ENCODE measurements around the gene ADCY7.
A peak's percentile ranks its signal among the peaks of the same experiment; 100 is the strongest.

ADCY7 gene

DNA sequence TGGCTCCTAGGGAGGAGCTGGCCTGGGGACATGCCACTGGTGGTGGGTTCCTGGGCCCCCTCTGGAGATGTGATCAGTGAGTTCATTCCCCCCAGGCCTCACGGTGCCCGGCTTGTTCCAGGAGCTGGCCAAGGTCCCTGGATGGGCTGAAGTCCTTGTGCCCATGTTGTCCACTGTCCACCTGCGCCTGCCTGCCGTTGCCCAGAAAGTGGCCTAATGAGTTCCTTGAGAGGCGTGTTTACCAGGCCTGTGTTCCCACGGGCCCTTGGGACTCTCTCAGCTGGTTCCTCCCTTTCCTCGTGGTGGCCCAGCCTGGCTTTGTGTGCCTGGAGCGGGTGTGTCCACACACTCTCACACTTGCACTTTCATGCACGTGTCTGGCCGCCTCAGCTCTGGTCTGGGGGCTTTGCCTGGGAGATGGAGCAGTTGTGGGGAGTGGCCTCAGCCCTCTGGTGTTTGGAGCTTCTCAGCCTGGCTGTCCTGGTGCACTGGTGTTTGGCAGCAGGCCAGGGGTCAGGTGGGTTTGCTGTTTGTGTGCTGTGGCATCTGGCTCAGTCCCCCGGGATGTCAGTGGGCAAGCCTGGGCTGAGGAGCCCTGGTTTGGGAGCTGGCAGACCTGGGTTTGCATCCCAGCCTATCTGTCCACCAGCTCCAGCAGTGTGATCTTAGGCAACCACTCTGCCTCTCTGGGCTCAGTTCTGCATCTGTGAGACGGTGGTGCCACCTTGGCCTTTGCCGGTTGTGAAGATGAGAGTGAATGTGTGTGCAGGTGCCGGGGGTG lies 18.0 kb downstream of the ADCY7 start:
- peak in 3 of 6 experiments; percentile 24 to 41 (median 29) for DNase-seq

DNA sequence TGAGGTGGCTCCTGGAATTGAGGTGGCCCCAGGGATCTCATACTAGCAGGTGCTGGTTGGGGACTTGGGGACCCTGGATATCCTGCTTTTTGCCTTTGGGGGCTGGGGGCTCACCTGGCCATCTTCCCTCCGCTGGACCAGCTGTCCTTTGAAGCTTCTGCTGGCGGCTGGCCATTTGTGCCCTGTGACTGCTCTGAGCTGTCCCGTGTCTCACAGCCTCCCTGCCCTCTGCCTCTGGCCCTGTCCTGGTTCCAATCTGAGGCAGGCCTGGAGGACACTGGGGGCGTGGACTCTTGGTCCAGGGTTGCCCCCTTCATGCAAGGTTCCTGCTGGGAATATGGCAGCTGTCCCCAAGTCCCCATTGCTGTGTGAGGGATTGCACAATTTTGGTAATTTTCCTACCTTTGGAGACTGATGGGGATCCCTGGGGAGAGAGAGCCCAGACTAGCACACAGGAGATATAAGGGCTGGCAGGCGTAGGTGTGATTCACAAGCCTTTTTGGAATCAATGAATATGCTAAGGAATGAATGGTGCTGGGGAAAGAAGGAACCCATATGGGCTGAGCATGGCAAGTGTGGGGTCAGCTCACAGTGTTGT lies 19.2 kb downstream of the ADCY7 start:
- DNase-seq, result no peak

DNA sequence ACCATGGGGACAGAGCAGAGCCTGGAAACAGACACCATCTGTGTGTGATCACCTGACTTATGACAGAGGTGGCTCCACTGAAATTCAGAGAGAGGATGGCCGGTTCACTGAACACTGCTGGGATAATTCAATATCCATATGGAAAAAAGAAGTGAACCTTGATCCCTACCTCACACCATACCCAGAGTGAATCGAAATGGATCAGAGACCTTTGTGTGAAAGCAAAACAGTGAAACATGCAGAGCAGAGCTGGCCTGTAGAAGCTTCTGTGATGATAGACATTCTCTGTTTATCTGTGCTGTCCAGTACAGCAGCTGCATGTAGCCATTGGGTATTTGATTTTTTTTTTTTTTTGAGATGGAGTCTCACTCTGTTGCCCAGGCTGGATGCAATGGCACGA lies 20.3 kb downstream of the ADCY7 start:
- no peak for DNase-seq

DNA sequence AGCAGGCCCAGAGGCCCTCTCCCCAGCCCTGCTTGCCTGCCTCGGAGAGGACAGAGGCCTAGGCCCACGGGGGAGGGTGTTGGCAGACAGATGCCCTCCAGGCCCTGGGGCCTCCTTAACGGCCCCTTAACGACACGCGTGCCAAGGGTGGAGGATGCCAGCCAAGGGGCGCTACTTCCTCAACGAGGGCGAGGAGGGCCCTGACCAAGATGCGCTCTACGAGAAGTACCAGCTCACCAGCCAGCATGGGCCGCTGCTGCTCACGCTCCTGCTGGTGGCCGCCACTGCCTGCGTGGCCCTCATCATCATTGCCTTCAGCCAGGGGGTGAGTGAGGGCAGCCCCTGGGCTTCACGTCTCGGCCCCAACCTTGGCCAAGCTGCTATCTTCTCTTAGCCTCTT lies 21.7 kb downstream of the ADCY7 start:
- DNase-seq, result no peak

DNA sequence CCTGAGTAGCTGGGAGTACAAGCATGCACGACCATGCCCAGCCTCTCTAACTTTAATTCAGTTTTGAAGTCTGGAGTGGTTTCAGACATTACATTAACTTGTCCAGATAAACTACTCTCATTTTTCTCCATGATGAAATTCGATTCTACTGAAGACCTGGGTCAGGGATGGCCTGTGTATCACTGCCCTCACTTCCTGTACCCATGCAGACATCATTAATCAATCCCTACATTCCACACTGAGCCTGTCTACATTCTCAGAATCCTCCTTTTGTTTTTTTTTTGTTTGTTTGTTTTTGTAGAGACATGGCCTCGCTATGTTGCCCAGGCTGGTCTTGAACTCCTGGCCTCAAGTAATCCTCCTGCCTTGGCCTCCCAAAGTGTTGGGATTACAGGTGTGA lies 22.6 kb downstream of the ADCY7 start:
- DNase-seq, result no peak

DNA sequence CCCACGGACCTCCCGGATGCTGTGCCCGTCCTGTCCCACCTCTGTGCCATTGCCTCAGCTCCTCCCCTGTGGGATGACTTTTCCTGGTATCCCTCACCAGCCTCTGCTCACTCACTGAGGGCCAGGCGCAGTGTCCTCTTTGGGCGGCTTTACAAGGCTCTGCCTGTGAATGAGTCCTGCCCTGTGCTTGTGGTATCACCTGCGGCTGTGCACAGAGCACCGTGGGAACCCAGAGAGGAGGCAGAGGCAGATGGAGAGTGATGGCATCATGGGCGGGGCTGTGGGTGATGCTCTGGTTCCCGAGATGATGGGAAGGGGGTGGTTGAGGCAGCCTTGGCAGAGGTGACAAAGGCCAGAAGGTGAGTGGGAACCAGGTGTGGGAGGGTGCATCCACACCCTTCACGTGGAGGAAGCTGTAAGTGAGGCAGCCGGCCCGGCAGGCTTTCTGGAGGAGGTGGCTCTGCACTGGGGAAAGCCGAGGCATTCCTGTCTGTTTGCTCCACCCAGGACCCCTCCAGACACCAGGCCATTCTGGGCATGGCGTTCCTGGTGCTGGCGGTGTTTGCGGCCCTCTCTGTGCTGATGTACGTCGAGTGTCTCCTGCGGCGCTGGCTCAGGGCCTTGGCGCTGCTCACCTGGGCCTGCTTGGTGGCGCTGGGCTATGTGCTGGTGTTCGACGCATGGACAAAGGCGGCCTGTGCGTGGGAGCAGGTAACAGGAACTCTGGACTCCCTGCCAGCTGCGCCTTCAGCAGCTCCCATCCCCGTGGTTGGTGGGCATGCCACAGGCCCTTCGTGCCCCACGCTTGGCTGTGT lies 23.8 kb downstream of the ADCY7 start:
- DNase-seq, result no peak

DNA sequence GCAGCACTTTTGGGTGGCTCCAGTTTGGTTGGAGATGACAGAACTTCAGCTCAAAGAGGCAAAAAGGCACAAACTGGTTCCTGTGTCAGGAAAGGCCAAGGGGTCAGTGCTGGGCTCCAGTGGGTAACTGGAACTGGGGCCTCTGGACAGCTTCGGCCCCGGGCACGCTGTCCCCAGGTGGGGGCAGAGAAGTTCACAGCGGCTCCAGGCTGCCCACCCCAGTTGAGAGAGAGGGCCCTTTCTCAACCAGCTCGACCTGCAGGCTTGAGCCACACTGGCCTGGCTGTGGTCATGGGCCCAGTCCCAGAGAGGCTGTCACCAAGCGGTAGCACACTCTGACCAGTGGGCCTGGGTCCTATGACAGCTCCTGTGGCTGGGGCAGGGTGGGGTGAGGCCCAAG lies 24.5 kb downstream of the ADCY7 start:
- no peak for DNase-seq

DNA sequence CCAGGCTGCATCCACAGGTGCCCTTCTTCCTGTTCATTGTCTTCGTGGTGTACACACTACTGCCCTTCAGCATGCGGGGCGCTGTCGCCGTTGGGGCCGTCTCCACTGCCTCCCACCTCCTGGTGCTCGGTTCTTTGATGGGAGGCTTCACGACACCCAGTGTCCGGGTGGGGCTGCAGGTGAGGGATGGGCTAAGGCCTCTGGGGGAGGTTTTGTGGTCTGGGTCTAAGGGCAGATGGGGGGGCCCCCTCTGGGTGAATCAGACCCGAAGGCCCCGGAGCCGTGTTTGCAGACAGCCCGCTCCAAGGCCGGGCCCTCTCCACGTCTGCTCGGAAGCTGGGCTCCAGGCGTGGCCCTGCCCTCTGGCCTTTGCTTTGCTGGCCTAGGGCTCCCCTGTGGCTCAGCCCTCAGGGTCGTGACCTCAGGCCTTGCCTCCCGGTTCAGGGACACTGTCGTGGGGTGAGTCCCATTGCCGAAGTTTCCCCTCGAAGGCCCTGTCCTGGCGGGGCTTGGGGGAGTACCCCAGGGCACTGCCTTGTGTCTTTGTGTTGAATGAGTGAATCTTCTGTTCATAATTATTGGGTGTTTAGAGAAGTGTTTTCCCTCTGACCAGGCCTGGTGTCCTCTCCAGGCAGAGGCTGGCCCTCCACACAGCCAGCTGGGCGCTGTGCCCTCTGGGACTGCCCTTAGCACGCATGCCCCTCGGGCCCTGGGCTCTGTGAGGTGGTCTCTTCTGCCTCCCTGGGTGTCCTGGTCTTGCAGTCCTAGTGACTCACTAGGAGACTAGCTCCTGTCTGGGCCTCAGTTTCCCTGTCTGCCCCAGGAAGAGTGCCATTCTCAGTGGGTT lies 25.6 kb downstream of the ADCY7 start:
- DNase-seq, result no peak

DNA sequence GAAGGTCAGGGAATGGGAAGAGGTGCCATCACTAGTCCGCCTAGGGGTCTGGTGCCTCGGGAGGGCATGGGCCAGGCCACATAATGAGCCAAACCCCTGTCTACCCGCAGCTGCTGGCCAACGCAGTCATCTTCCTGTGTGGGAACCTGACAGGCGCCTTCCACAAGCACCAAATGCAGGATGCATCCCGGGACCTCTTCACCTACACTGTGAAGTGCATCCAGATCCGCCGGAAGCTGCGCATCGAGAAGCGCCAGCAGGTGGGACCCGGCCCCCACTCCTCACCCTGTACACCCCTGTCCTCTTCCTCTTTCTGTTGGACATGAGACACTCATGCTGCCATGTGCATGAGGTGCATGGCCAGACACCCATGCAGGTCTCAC lies 26.2 kb downstream of the ADCY7 start:
- no peak for DNase-seq

DNA sequence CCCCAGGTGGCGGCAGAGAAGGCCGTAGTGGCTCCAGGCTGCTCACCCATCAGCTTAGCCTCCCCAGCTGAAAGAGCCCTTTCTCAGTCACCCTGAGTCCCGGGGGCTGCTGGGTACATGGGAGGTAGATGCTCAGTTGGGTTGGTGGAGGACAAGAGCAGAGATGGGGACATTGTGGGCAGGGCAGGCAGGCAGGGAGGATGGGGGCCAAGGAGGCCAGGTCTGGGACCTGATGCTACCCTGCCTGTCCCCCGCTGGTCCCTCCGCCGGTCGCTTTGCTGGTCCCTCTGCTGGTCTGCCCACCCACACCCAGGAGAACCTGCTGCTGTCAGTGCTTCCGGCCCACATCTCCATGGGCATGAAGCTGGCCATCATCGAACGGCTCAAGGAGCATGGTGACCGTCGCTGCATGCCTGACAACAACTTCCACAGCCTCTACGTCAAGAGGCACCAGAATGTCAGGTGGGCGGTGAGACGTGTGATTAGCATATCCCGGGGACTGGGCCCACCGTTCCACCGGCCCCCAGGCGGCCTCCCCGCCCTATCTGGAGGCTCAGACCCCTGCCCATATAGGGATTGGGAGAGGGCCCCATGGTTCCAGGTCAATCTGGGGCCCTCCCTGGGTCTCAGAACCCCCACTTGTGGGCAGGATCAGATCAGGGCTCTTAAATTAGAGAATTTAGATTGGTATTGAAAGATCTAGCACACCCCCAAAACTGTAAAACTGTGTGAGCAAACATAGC lies 26.9 kb downstream of the ADCY7 start:
- no peak for DNase-seq

DNA sequence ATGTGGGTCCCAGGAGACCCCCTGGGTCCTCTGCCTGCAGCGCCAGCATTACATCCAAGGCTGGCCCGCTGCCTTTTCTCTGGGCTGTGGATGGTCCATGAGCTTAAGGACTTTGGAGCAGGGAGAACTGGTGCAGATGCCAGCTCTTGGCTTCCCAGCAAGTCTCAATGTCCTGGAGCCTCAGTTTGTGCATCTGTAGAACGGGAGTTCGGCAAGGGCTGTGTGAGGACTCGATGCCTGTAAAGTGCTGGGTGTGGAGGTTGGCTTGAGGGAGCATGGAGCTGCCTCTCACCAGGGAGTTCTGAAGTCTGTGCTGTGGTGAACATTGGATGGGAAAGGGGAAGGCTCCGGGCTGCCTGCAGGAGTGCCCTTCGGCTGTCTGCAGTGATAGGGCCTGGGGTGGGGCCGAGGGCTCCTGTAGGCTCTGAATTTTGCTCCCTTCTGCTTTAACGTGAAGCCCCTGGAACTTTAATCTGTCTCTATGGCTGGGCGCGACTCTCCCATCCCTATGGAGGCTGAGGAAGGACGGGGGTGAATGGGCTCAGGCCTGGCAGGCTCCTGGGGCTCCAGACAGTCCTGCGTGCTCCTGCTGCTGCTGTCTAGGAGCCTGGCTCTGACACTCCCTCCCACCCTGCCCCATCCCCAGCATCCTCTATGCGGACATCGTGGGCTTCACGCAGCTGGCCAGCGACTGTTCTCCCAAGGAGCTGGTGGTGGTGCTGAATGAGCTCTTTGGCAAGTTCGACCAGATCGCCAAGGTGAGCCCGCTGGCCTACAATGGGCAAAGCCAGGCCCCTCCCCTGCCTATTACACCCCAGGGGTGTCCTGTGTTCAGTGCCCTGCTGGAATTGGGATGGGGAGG lies 27.9 kb downstream of the ADCY7 start:
- DNase-seq, result no peak

DNA sequence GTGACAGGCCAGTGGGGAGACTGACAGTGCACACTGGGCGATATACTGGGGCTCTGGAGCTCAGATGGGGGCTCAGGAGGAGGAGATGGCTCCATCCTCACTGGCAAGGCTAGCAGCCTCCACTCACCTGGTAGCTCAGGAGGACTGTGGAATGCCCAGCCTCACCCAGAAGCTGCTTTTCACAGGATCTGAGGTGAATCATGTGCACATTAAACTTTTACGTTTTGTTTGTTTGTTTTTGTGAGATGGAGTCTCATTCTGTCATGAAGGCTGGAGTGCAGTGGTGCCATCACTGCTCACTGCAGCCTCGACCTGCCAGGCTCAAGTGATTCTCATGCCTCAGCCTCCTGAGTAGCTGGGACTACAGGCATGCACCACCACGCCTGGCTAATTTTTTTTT lies 28.6 kb downstream of the ADCY7 start:
- DNase-seq, result no peak

DNA sequence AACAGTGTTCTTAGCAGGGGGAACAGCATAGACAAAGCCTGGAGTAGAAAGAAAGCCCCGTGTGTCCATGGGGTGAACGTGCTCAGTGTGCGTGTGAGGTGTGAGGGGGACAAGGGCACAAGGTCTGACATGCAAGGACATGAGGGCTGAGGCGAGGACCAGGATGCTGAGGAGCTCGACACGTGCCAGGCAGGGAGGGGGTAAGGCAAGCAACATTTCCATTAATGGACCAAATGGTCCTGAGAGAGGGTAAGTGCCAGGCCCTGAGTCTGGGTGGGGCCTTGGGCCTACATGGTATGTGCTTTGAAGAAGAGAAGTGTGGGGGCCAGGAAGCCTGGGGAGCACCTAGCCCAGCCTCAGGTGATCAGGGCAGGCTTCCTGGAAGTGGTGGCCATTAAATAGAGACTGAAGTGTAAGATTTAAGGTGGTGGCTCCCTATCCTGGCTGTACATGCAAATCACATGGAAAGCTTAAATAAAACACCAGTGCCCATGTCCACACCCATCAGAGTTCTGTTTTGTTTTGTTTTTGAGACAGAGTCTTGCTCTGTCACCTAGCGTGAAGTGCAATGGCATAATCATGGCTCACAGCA lies 29.3 kb downstream of the ADCY7 start:
- no peak for DNase-seq

DNA sequence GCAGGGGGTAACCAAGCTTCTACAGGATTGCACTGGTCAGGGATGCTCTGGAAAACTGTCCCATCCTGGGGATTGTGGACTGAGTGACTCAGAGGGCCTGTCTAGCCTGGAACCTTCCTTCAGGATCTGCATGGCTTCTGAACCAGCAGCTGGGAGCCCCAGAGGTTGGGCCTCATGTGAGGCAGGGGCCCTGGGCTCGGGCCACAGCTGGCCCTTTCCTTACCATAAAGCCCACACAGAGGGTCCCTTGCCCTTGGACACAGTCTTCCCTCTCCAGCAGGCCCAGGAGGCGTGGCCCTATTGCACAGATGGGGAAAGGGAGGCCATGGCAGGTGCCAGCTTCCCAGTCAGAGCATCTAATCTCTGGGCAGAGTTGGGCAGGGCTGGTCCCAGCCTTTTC lies 30.5 kb downstream of the ADCY7 start:
- no peak for DNase-seq

DNA sequence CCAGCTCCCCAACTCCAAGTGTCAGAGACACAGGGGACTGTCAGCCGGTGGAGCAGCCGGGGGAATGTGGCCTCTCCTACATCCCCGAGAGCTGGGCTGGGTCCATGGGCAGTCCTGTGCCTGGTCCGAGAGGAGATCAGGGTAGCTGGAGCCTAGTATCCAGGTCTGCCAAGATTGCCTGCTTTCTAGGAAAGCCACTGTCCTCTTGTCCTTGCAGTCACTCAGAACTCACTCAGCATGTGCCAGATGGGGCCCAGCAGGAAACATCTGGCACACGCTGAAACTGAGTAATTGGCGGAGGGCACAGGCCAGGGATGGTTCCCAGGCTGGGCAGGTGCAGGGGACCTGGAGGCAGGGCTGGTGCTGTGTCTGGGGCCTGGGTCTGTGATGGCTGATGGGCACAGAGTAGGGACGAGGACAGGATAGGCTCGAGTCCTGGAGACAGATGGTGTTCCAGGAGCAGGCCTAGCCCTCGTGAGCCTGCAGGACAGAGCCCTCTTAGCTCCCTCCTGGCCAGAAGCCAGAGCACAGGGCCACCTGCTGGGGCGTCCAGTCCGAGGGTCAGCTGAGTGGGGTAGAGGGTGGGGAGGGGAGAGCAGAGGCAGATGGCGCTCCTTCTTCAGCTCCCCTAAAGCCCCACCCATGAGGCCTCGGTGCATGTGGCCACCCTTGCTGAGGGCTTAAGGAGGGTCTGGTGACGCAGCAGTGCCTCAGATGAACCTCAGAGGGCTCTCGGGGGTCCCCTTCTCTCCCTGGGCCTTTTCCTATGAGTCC lies 31.1 kb downstream of the ADCY7 start:
- no peak for DNase-seq

DNA sequence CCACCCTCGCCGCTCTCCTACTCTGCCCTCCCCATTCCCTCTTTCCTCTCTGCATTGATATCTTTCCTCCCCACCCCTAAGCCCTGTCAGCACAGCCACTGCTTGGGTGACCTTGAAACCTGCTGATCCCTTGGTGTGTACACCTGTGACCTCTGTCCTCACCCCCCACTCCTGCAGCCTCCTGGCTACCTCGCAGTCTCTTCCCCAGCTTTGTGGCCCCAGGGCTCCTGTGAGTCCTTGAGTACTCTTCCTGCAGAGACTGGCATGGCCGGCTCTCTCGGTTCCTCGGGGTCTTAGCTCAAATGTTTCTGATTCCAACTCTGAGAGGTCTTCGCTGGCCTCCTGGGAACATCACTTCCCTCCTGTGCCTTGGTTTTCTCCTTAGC lies 31.7 kb downstream of the ADCY7 start:
- DNase-seq, result no peak

DNA sequence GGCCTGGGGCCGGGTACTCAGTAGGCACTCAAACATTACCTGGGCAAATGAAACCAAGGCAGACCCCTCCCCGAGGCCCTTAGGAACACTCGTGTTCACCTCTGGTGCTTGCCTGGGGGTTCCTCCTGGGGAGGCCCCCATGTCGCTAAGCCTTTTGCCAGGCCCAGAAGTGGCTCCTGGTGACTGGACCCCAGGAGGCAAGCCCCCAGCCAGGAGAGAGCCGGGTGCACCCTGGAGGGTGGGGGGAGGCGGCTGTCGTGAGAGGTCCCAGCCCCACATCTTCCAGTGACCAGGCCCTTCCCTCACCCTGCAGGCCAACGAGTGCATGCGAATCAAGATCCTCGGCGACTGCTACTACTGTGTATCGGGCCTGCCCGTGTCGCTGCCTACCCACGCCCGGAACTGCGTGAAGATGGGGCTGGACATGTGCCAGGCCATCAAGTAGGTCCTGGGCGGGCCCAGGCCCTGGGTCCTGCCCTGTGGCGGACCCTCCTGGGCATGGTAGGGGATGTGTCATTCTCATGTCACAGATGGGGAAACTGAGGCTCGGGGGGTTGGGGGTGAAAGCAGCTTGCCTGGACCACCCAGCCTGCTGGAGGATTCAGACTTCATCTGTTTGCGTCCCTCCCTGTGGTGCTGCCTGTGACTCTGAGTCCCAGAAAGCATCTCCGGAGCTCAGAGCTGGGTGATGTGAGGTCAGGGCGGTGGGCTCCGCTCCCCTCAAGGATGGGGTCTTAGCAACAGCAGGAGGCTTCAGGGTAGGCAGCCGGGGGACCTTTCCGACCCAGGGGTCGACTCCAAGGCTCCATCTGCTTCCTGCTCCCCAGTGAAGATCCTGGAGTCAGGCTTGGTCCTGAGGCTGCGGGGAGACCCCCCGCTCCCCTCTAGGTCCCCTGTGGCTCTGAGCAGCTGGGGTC lies 32.5 kb downstream of the ADCY7 start:
- no peak for DNase-seq

DNA sequence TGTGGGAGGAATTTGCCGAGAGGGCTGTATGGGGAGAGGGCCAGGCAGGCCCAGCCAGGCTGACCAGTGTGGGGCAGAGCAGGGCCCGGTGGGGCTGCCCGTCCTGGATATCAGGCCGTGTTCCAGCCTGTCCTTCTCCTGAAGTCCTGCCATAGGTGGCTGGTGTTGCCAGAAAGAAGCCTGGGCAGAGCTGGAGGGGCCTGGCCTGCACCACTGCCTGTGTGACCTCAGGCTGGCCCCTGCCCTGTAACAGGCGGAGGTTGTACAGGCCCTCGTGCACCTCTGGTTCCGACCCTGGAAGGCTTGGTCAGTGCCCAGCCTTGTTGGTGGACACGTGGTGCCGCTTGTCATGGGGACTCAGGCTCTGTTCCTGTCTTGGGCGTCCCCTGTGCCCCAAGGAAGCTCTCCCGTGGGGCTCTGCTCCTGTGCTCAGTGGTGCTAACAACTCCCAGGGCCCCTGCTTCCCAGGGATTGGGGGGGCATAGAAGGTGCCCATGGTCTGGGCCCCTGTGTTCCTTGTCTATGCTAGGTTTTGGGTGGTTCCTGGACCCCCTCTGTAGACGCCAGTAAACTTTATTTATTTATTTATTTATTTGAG lies 33.3 kb downstream of the ADCY7 start:
- DNase-seq, result no peak
